ENCODE results near the gene DDTL.

Gene DDTL

DNA sequence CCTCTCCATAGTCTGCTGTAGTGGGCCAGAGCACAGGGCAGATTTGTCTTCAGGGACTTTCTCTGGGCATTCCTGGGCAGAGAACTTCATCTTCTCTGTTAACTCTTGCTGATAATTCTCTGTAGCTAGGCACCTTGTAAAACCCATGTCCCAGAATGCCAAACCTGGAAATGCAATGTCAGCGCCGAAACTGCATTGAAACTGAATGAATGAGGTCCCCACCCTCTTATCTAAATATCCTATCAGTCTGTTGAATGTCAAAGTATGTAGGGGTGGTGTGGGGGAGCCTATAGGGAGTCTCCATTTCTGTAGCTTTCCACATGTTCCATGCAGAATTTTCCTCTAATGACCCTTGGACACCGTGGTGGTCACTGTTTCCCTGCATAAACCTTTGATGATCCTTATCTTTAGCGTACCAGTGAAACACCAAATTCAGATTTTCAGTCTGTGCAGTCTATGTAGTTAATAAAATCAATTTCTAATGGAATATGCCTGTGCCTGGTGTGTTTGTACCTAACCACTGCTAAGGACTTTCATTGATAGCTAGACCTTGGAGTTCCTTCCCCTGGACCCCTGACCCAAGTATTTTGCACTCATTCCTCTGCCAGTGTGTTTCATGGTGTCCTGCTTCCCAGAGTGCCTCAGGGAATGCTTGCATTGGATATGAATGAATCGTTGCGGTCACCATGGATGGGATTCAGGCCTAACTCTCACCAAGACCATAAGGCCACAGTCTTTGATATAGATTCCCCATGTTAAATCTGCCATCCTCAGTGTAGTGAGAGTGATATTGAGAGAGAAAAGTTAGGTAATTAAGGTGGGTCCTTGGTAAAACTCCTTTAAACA lies 41.9 kb downstream of the DDTL start:
- no peak overlapping the region for H3K4me3 ChIP-seq (ENCODE audit: low read length)
- no peak overlapping the region for H3K4me2 ChIP-seq (ENCODE audit: low read length)
- no peak overlapping the region for H3K9ac ChIP-seq (ENCODE audit: low read depth, low read length)
- H3K4me1 ChIP-seq (ENCODE audit: control insufficient read depth, insufficient read depth, low read length), result peaks cover 7% of the 10 kb centered on the region
- no peaks in the 10 kb centered on the region for H3K9me3 ChIP-seq (replicated peaks; ENCODE audit: low read length)
- peaks cover 8% of the 10 kb centered on the region for H3K27me3 ChIP-seq (ENCODE audit: control insufficient read depth, insufficient read depth, low read length)
- no peaks in the 10 kb centered on the region for H3K36me3 ChIP-seq (ENCODE audit: insufficient read depth, low read length)

DNA sequence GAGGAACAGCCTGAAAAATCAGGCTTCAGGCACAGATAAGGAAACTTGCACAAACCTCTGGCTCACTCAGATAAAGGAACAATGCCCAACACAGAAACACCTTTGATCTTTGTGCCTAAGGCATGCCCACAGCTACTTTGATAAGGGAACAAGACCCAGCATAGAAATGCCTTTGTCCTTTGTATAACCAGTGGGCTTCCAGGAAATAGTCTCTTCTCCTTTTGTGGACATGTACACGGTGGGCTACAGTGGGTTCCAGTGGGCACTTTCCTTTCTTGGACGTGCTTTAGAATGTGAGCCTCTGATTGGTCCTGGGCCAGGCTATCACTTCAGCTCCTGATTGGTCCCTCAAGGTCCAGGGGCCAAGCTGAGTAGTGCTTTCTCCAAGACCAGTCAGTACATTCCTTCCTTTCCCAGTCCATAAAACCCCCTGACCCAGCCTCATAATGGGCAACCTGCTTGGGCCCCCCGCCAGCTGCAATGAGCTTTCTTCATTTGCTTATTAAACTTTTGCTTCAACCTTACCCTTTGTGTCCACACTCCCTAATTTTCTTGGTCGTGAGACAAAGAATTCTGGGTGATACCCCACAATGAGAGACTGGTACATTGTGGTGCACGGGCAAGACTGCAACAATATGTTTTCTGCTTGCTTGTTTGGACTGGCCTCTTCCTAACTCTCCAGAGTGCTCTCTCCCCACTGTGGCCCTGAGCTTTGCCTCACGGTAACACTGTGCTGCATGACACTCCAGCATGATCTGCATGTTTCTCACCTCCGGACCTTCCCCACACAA lies 42.7 kb downstream of the DDTL start:
- Histone ChIP-seq H3K27me3 (ENCODE audit: control insufficient read depth, insufficient read depth, low read length) (peaks cover 3% of the 10 kb centered on the region), H3K9me3 (replicated peaks; ENCODE audit: low read length) (no peaks in the 10 kb centered on the region), H3K36me3 (ENCODE audit: insufficient read depth, low read length) (no peaks in the 10 kb centered on the region), H3K4me3 (ENCODE audit: low read length) (no peak overlapping the region), H3K9ac (ENCODE audit: low read depth, low read length) (no peak overlapping the region), H3K4me1 (ENCODE audit: control insufficient read depth, insufficient read depth, low read length) (peaks cover 7% of the 10 kb centered on the region), H3K4me2 (ENCODE audit: low read length) (no peak overlapping the region)

DNA sequence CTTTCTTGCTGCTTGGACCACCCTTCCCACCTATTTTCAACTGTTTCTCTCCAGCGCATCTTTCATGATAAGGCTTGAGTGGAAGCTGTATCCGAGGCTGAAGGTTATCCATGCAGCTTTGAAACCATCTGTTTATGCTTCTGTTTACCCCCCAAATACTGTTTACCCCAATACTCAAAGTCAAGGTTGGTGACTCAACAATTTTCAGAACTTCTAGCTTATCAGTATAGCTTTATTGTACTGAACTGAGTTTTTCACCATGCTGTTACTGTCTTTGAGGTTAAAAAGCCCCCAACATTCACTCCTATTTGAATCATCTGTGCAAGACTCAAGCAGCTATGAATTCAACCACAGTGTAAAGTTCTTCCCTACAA lies 43.3 kb downstream of the DDTL start:
- Histone ChIP-seq H3K9me3 (replicated peaks; ENCODE audit: low read length) (no peaks in the 10 kb centered on the region), H3K4me1 (ENCODE audit: control insufficient read depth, insufficient read depth, low read length) (peaks cover 7% of the 10 kb centered on the region), H3K9ac (ENCODE audit: low read depth, low read length) (no peak overlapping the region), H3K4me3 (ENCODE audit: low read length) (no peak overlapping the region), H3K27me3 (ENCODE audit: control insufficient read depth, insufficient read depth, low read length) (peaks cover 3% of the 10 kb centered on the region), H3K36me3 (ENCODE audit: insufficient read depth, low read length) (no peaks in the 10 kb centered on the region), H3K4me2 (ENCODE audit: low read length) (no peak overlapping the region)

DNA sequence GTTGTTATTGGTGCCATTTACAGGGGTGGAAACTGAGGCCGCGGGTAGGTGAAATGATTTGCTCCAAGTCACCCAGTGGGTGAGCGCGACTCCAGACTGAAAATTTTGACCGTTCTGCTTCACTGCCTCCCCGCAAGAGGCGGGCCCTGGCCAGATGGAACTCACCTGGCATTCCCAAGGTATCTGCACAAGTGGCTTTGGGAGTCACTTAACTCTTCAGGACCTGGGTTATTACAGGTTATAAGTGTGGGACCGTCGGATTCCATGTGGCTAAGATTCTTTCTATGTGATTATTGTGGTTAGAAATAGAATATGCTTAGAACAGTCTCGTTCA lies 45.0 kb downstream of the DDTL start:
- Histone ChIP-seq H3K9ac (ENCODE audit: low read depth, low read length) (peak overlapping the region; percentile 89), H3K4me1 (ENCODE audit: control insufficient read depth, insufficient read depth, low read length) (peaks cover 7% of the 10 kb centered on the region), H3K9me3 (replicated peaks; ENCODE audit: low read length) (no peaks in the 10 kb centered on the region), H3K4me3 (ENCODE audit: low read length) (peak overlapping the region; percentile 96), H3K4me2 (ENCODE audit: low read length) (peak overlapping the region; percentile 96), H3K36me3 (ENCODE audit: insufficient read depth, low read length) (no peaks in the 10 kb centered on the region), H3K27me3 (ENCODE audit: control insufficient read depth, insufficient read depth, low read length) (peaks cover 3% of the 10 kb centered on the region)

DNA sequence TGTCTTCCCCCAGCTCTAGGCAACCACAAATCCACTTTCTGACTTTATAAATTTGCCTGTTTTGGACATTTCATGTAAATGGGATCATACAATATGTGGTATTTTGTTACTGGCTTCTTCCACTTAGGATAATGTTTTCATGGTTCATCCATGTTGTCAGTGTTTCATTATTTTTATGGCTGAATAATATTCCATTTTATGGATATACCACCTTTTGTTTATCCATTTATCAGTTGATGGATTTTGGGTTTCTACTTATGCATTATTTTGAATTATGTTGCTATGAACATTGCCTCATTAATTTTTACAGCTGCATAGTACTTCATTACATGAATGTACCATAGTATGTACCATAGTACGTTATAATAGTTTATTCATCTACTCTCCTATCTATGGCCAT lies 49.5 kb downstream of the DDTL start:
- Histone ChIP-seq H3K4me3 (ENCODE audit: low read length) (no peak overlapping the region), H3K4me2 (ENCODE audit: low read length) (no peak overlapping the region), H3K9me3 (replicated peaks; ENCODE audit: low read length) (no peaks in the 10 kb centered on the region), H3K9ac (ENCODE audit: low read depth, low read length) (no peak overlapping the region), H3K27me3 (ENCODE audit: control insufficient read depth, insufficient read depth, low read length) (no peaks in the 10 kb centered on the region), H3K36me3 (ENCODE audit: insufficient read depth, low read length) (no peaks in the 10 kb centered on the region), H3K4me1 (ENCODE audit: control insufficient read depth, insufficient read depth, low read length) (peaks cover 7% of the 10 kb centered on the region)

DNA sequence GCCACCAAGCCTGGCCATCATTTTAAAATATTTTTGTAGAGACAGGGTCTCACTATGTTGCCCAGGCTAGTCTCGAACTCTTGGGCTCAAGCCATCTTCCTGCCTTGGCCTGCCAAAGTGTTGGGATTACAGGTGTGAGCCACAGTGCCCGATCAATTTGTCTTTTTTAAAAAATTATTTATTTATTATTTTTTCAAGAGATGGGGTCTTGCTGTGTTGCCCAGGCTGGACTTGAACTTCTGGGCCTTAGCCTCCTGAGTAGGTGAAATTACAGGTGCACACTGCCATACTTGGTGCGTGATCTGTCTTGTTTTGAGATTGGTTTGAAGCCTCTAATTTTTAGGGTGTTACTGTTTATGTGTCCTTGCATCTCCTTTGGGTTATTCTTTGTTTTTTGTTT lies 54.6 kb downstream of the DDTL start:
- no peak overlapping the region for H3K4me3 ChIP-seq (ENCODE audit: low read length)
- H3K9me3 ChIP-seq (replicated peaks; ENCODE audit: low read length), result no peaks in the 10 kb centered on the region
- H3K36me3 ChIP-seq (ENCODE audit: insufficient read depth, low read length), result no peaks in the 10 kb centered on the region
- H3K27me3 ChIP-seq (ENCODE audit: control insufficient read depth, insufficient read depth, low read length), result no peaks in the 10 kb centered on the region
- no peak overlapping the region for H3K9ac ChIP-seq (ENCODE audit: low read depth, low read length)
- no peaks in the 10 kb centered on the region for H3K4me1 ChIP-seq (ENCODE audit: control insufficient read depth, insufficient read depth, low read length)
- no peak overlapping the region for H3K4me2 ChIP-seq (ENCODE audit: low read length)

All from skeletal muscle satellite cell (primary cell).